Measurements from ENCODE around the gene TCP10L. TPM values are rescaled to one million over a fixed set of nuclear protein-coding genes. Genes with fewer than 3 reads are reported as not detected.

Gene TCP10L
- total RNA-seq, 1 experiment from 2014 or later = 1.2 TPM

DNA sequence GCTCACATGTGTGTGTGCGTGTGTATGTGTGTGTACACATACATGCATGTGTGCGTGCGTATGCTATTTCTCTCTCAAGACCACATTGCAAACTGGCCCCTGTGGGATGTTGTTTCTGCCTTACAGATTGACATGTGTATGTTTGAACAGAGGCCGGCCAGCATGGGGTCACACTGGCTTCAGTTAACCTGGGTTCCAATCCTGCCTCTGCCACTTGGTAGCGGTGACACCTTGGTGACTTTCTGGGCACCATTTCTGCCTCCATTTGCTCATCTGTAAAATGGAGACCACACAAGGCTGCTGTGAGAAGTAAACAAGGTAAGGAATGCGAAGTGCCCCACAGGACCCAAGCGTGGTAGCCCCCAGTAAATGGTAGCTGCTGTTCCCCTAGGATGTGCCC, 51.7 kb downstream of the TCP10L start (continued):
- TF ChIP-seq FOXJ3 (CRISPR knock-in tag; IDR thresholded peaks at IDR 0.05; ENCODE audit: borderline replicate concordance) (no peak), ZNF317 (CRISPR knock-in tag; IDR thresholded peaks at IDR 0.05; ENCODE audit: borderline replicate concordance, low read depth) (no peak), GTF2I (CRISPR knock-in tag; conservative IDR thresholded peaks at IDR 0.05) (no peak)
- TF ChIP-seq, protein P1, sequence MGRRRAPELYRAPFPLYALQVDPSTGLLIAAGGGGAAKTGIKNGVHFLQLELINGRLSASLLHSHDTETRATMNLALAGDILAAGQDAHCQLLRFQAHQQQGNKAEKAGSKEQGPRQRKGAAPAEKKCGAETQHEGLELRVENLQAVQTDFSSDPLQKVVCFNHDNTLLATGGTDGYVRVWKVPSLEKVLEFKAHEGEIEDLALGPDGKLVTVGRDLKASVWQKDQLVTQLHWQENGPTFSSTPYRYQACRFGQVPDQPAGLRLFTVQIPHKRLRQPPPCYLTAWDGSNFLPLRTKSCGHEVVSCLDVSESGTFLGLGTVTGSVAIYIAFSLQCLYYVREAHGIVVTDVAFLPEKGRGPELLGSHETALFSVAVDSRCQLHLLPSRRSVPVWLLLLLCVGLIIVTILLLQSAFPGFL (CRISPR knock-in tag; IDR thresholded peaks at IDR 0.05; ENCODE audit: borderline replicate concordance) = no peak

DNA sequence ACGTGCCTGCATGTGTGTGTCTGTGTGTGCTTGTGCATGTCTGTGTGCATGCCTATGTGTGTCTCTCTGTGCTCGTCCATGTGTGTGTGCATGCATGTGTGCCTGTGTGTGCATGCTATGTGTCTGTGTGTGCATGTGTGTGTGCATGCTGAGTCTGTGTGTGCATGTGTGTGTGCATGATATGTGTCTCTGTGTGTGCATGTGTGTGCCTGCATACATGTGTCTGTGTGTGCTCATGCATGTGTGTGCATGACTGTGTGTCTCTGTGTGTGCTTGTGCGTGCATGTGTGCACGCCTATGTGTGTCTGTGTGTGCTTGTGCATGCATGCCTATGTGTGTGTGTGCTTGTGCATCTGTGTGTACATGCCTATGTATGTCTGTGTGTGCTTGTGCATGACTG, 52.3 kb downstream of the TCP10L start:
- ATAC-seq = no peak
- ChIA-PET POLR2A (no interaction called here), CTCF (no interaction called here)
- no peak overlapping the region for H3K4me3 Mint-ChIP-seq
- no peak overlapping the region for H3K27ac Mint-ChIP-seq
- DNase-seq (ENCODE audit: low spot score) = no peak
- TF ChIP-seq, protein P2, sequence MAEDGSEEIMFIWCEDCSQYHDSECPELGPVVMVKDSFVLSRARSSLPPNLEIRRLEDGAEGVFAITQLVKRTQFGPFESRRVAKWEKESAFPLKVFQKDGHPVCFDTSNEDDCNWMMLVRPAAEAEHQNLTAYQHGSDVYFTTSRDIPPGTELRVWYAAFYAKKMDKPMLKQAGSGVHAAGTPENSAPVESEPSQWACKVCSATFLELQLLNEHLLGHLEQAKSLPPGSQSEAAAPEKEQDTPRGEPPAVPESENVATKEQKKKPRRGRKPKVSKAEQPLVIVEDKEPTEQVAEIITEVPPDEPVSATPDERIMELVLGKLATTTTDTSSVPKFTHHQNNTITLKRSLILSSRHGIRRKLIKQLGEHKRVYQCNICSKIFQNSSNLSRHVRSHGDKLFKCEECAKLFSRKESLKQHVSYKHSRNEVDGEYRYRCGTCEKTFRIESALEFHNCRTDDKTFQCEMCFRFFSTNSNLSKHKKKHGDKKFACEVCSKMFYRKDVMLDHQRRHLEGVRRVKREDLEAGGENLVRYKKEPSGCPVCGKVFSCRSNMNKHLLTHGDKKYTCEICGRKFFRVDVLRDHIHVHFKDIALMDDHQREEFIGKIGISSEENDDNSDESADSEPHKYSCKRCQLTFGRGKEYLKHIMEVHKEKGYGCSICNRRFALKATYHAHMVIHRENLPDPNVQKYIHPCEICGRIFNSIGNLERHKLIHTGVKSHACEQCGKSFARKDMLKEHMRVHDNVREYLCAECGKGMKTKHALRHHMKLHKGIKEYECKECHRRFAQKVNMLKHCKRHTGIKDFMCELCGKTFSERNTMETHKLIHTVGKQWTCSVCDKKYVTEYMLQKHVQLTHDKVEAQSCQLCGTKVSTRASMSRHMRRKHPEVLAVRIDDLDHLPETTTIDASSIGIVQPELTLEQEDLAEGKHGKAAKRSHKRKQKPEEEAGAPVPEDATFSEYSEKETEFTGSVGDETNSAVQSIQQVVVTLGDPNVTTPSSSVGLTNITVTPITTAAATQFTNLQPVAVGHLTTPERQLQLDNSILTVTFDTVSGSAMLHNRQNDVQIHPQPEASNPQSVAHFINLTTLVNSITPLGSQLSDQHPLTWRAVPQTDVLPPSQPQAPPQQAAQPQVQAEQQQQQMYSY (CRISPR knock-in tag; IDR thresholded peaks at IDR 0.05) = no peak
- TF ChIP-seq, protein P3, sequence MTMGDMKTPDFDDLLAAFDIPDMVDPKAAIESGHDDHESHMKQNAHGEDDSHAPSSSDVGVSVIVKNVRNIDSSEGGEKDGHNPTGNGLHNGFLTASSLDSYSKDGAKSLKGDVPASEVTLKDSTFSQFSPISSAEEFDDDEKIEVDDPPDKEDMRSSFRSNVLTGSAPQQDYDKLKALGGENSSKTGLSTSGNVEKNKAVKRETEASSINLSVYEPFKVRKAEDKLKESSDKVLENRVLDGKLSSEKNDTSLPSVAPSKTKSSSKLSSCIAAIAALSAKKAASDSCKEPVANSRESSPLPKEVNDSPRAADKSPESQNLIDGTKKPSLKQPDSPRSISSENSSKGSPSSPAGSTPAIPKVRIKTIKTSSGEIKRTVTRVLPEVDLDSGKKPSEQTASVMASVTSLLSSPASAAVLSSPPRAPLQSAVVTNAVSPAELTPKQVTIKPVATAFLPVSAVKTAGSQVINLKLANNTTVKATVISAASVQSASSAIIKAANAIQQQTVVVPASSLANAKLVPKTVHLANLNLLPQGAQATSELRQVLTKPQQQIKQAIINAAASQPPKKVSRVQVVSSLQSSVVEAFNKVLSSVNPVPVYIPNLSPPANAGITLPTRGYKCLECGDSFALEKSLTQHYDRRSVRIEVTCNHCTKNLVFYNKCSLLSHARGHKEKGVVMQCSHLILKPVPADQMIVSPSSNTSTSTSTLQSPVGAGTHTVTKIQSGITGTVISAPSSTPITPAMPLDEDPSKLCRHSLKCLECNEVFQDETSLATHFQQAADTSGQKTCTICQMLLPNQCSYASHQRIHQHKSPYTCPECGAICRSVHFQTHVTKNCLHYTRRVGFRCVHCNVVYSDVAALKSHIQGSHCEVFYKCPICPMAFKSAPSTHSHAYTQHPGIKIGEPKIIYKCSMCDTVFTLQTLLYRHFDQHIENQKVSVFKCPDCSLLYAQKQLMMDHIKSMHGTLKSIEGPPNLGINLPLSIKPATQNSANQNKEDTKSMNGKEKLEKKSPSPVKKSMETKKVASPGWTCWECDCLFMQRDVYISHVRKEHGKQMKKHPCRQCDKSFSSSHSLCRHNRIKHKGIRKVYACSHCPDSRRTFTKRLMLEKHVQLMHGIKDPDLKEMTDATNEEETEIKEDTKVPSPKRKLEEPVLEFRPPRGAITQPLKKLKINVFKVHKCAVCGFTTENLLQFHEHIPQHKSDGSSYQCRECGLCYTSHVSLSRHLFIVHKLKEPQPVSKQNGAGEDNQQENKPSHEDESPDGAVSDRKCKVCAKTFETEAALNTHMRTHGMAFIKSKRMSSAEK (CRISPR knock-in tag; IDR thresholded peaks at IDR 0.05; ENCODE audit: borderline replicate concordance) = no peak
- TF ChIP-seq ZNF416 (CRISPR knock-in tag; IDR thresholded peaks at IDR 0.05) (no peak), MXD4 (CRISPR knock-in tag; IDR thresholded peaks at IDR 0.05; ENCODE audit: borderline replicate concordance) (no peak), NR2C2 (CRISPR knock-in tag; IDR thresholded peaks at IDR 0.05) (no peak), JAZF1 (CRISPR knock-in tag; IDR thresholded peaks at IDR 0.05) (no peak), TCF7 (CRISPR knock-in tag; IDR thresholded peaks at IDR 0.05; ENCODE audit: low read depth) (no peak), ZNF263 (CRISPR knock-in tag; IDR thresholded peaks at IDR 0.05; ENCODE audit: low read depth) (no peak), ESRRA (CRISPR knock-in tag; IDR thresholded peaks at IDR 0.05; ENCODE audit: borderline replicate concordance) (no peak), TP53 (CRISPR knock-in tag; IDR thresholded peaks at IDR 0.05) (no peak)
- TF ChIP-seq, protein P4, sequence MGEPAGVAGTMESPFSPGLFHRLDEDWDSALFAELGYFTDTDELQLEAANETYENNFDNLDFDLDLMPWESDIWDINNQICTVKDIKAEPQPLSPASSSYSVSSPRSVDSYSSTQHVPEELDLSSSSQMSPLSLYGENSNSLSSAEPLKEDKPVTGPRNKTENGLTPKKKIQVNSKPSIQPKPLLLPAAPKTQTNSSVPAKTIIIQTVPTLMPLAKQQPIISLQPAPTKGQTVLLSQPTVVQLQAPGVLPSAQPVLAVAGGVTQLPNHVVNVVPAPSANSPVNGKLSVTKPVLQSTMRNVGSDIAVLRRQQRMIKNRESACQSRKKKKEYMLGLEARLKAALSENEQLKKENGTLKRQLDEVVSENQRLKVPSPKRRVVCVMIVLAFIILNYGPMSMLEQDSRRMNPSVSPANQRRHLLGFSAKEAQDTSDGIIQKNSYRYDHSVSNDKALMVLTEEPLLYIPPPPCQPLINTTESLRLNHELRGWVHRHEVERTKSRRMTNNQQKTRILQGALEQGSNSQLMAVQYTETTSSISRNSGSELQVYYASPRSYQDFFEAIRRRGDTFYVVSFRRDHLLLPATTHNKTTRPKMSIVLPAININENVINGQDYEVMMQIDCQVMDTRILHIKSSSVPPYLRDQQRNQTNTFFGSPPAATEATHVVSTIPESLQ (CRISPR knock-in tag; IDR thresholded peaks at IDR 0.05) = no peak
- TF ChIP-seq, protein P5, sequence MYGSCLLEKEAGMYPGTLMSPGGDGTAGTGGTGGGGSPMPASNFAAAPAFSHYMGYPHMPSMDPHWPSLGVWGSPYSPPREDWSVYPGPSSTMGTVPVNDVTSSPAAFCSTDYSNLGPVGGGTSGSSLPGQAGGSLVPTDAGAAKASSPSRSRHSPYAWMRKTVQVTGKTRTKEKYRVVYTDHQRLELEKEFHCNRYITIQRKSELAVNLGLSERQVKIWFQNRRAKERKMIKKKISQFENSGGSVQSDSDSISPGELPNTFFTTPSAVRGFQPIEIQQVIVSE (CRISPR knock-in tag; IDR thresholded peaks at IDR 0.05; ENCODE audit: borderline replicate concordance) = no peak
- H3K27me3 Mint-ChIP-seq (ENCODE audit: low read depth) = no peaks in the 10 kb centered on the region
- peaks cover 29% of the 10 kb centered on the region for H3K9me3 Mint-ChIP-seq
- peaks cover 9% of the 10 kb centered on the region for H3K4me1 Mint-ChIP-seq
- H3K36me3 Mint-ChIP-seq = peaks cover 18% of the 10 kb centered on the region

All from WTC11 (cell line).